ENCODE measurements around the gene SLC19A2.

The SLC19A2 gene

GRCh38 chr1:169514566-169515270, 29.0 kb upstream of the SLC19A2 start:
- DNase-seq (ENCODE audit: low read depth in 1 of 2, low spot score in 1 of 2): no peak
- Histone ChIP-seq H3K27ac (replicated peaks) (no peak overlapping the region; the same call in 1 of the 2 replicates), H3K4me3 (replicated peaks; ENCODE audit: insufficient read depth, low read length) (no peak overlapping the region), H3K27me3 (ENCODE audit: insufficient read depth, poor library complexity, severe bottlenecking) (no peaks in the 10 kb centered on the region)
- TF ChIP-seq CTCF (IDR thresholded peaks at IDR 0.05; ENCODE audit: insufficient read depth, low read length) (no peak), SPI1 (IDR thresholded peaks at IDR 0.05; ENCODE audit: borderline replicate concordance, low read depth) (no peak), GABPA (IDR thresholded peaks at IDR 0.05; ENCODE audit: low read depth) (no peak), POLR2AphosphoS5 (IDR thresholded peaks at IDR 0.05; ENCODE audit: low read depth) (no peak)

- TF ChIP-seq REST (IDR thresholded peaks at IDR 0.05; ENCODE audit: insufficient replicate concordance, low read depth) (no peak), POLR2AphosphoS5 (IDR thresholded peaks at IDR 0.05; ENCODE audit: low read depth) (peak; percentile 42; the same call in 1 of the 2 replicates), GABPA (IDR thresholded peaks at IDR 0.05; ENCODE audit: low read depth) (peak; percentile 21; the same call in 1 of the 2 replicates), CTCF (IDR thresholded peaks at IDR 0.05; ENCODE audit: insufficient read depth, low read length) (no peak), SPI1 (IDR thresholded peaks at IDR 0.05; ENCODE audit: borderline replicate concordance, low read depth) (peak; percentile 87)
- Histone ChIP-seq H3K4me3 (replicated peaks; ENCODE audit: insufficient read depth, low read length) (no peak overlapping the region), H3K27ac (replicated peaks) (peak overlapping the region; percentile 48), H3K27me3 (ENCODE audit: insufficient read depth, poor library complexity, severe bottlenecking) (no peaks in the 10 kb centered on the region)
- DNase-seq (ENCODE audit: low read depth in 1 of 2, low spot score in 1 of 2): peak; percentile 84 to 96
These were observed 27.5 kb upstream of the SLC19A2 start for GRCh38 chr1:169513208-169513607.

GRCh38 chr1:169511316-169512005, 25.7 kb upstream of the SLC19A2 start:
- TF ChIP-seq SPI1 (IDR thresholded peaks at IDR 0.05; ENCODE audit: borderline replicate concordance, low read depth) (no peak), GABPA (IDR thresholded peaks at IDR 0.05; ENCODE audit: low read depth) (no peak), CTCF (IDR thresholded peaks at IDR 0.05; ENCODE audit: insufficient read depth, low read length) (no peak), POLR2AphosphoS5 (IDR thresholded peaks at IDR 0.05; ENCODE audit: low read depth) (no peak), REST (IDR thresholded peaks at IDR 0.05; ENCODE audit: insufficient replicate concordance, low read depth) (no peak)
- Histone ChIP-seq H3K4me3 (replicated peaks; ENCODE audit: insufficient read depth, low read length) (no peak overlapping the region), H3K27me3 (ENCODE audit: insufficient read depth, poor library complexity, severe bottlenecking) (no peaks in the 10 kb centered on the region), H3K27ac (replicated peaks) (no peak overlapping the region)
- DNase-seq (ENCODE audit: low read depth in 1 of 2, low spot score in 1 of 2): no peak

Measured in HL-60 (cell line).